Adipocyte (in vitro differentiated cells): ENCODE measurements around the gene TCEA3.

ENCODE experiments used
- DNase-seq: peaks from one replicate; pipeline ENCODE4 v3.0.0-alpha.2; 2015; ENCODE audit warnings: low read depth
- H3K27me3 ChIP-seq: replicated peaks from 2 replicates; pipeline ENCODE4 v1.7.0; 2013; ENCODE audit warnings: mild to moderate bottlenecking, low read length, moderate library complexity; ENCODE audit not compliant: control insufficient read depth, insufficient read depth
- H3K36me3 ChIP-seq: 2 replicates; pipeline ENCODE4 v1.7.0; 2013; ENCODE audit warnings: low read length, mild to moderate bottlenecking, moderate library complexity; ENCODE audit not compliant: control insufficient read depth, insufficient read depth, severe bottlenecking
- H3K4me1 ChIP-seq: 2 replicates; pipeline ENCODE4 v1.7.0; 2013; ENCODE audit warnings: mild to moderate bottlenecking, low read length, moderate library complexity; ENCODE audit not compliant: control insufficient read depth, insufficient read depth
- H3K4me3 ChIP-seq: 2 replicates; pipeline ENCODE4 v1.7.0; 2013; ENCODE audit warnings: mild to moderate bottlenecking, low read length, moderate library complexity
- H3K9ac ChIP-seq: 2 replicates; pipeline ENCODE4 v1.7.0; 2013; ENCODE audit warnings: mild to moderate bottlenecking, low read length, moderate library complexity
- H3K9me3 ChIP-seq: 2 replicates; pipeline ENCODE4 v1.7.0; 2013; ENCODE audit warnings: mild to moderate bottlenecking, low read length, moderate library complexity; ENCODE audit not compliant: control insufficient read depth

Gene TCEA3

DNA sequence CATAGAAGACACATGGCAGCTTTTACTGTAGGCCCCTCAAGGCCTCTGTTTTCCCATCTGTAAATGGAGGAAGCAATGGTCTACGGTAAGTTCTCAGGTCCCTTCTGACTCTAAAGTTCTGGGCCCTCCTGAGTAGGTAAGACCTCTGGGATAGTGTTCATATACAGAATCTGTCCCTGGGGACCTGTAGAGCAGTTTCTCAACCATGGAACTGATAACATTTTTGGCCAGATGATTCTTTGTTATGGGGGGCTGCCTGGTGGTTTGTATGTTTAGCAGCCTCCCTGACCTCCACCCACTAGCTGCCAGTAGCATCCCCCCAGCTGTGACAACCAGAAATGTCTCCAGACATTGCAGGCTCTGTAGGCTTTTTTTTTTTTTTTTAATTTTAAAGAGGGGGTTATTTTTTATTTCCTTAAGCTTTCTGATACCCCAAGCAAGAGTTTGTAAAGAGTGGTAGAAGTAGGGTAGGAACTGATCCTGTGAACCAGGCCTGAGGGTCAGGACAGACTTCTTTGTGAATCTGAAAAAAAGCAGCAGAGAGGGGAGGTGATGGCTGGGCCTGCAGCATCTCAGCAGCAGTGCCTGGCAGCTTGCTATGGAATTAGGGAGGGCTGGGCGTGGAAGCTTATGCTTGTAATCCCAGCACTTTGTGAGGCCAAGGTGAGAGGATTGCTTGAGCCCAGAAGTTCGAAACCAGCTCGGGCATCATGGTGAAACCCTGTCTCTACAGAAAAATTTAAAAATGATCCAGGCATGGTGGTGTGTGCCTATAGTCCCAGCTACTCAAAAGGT, 20.2 kb upstream of the TCEA3 start:
- peak overlapping the region; percentile 90 for H3K9ac ChIP-seq
- peaks cover 46% of the 10 kb centered on the region for H3K4me1 ChIP-seq
- no peaks in the 10 kb centered on the region for H3K27me3 ChIP-seq
- H3K4me3 ChIP-seq = peak overlapping the region; percentile 81
- H3K36me3 ChIP-seq = peaks cover 32% of the 10 kb centered on the region
- peak; percentile 24 for DNase-seq
- H3K9me3 ChIP-seq = no peaks in the 10 kb centered on the region

DNA sequence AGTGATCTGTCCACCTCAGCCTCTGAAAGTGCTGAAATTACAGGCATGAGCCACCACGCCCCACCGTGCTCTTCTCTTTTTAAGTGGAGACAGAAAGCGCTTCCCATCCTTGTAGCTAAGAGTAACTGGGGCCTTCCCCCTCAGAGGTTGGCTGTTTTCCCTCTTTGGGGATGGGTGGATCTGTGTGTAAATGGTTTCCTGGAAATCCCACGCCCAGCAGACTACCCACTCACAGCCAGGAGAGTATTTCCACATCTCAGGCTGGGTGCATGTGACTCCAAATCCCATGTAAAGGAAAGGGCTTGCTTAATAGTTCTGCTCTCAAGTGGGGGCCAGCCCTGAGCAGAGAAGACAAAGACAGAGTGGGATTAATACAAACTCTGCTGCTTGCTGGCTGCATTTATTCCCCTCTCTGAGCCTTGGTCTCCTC, 19.6 kb upstream of the TCEA3 start:
- peak; percentile 92 for DNase-seq
- Histone ChIP-seq H3K9ac (peak overlapping the region; percentile 90), H3K4me1 (peaks cover 40% of the 10 kb centered on the region), H3K9me3 (no peaks in the 10 kb centered on the region), H3K4me3 (peak overlapping the region; percentile 81), H3K27me3 (no peaks in the 10 kb centered on the region), H3K36me3 (peaks cover 30% of the 10 kb centered on the region)

DNA sequence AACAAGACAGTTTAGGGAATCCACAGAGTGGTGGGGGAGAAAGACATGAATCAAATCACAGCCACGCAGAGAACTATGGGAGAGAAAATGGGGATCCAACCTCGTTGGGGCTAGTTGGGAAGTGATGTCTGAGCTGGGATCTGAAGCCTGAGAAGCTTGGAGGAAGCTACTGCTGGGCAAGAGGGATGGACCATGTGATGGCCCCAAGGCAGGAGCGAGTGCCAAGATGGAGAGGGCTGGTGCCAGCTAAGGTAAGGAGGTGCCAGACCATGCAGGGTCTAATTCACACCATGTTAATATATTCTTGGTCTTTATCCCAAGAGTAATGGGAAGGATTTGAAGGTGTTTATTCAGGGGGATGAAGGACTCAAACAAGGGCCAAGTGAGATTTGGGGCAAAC, 18.2 kb upstream of the TCEA3 start:
- no peak for DNase-seq
- H3K9me3 ChIP-seq = no peaks in the 10 kb centered on the region
- H3K4me1 ChIP-seq = peaks cover 30% of the 10 kb centered on the region
- no peak overlapping the region for H3K4me3 ChIP-seq
- no peaks in the 10 kb centered on the region for H3K27me3 ChIP-seq
- peaks cover 39% of the 10 kb centered on the region for H3K36me3 ChIP-seq
- H3K9ac ChIP-seq = no peak overlapping the region

DNA sequence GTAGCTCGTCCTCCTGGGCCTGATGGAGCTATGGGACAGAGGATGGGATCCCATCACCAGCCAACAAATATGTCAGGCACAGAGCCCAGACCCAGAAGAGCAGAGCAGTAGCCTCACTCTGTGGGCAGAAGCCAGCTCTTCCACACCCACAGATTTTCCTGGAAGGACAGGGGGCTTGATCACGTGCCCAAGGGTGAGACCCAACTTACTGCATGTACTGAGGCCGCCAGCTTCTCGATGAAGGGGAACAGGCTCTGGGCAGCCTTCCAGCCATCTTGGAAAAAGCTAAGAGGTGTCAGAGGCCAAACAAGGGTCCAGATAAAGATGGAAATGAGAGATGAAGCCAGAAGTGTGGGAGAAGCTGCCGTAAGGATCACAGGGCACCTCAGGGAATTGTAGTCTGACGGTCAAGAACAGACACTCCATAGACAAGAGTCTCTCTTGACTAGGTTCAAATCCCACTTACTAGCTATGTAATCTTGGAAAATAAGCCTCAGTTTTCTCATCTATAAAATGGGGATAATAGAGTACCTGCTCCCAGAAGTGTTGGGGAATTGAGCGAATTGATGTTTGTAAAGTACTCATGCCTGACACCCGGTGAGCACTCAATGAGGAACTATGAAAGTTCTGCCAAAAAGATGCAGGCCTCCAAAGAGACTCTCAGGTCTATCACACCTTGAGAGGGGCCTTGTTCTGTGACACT, 17.0 kb upstream of the TCEA3 start:
- Histone ChIP-seq H3K9me3 (no peaks in the 10 kb centered on the region), H3K27me3 (no peaks in the 10 kb centered on the region), H3K4me1 (peaks cover 20% of the 10 kb centered on the region), H3K4me3 (no peak overlapping the region), H3K9ac (no peak overlapping the region), H3K36me3 (peaks cover 50% of the 10 kb centered on the region)
- no peak for DNase-seq

DNA sequence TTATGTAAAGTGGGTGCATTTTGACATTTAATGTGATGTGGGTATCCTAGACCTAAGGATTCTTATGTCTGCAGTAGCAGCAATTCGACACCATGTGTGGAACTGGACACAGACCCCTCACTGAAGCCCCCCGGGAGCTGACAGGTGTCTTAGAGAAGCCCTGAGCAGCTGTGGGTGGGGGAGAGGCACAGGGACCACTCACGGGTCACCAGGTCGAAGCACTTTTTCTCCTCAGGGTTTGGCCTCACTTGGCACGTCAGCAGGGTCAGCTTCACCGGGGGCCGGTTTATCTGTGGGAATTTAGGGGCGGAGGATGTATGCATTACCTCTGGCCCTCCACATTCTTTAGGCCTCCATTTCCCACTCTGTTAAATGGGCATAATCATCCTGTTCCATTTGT, 14.0 kb upstream of the TCEA3 start:
- peaks cover 79% of the 10 kb centered on the region for H3K36me3 ChIP-seq

DNA sequence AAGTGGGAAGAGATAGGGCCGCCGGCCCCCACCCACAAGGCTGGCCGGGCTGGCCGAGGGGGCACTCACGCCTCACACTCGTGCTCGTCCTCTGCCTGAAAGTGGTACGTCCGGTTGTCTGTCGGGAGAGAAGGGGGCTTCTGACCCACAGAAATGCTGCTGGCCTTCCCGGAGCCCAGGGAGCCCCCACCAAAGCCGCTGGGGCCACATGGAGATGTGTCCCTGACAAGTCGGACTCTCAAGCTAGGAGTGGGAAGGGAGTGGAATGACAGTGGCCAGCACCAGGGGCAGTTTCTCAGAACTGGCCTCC, 12.8 kb upstream of the TCEA3 start:
- no peaks in the 10 kb centered on the region for H3K4me1 ChIP-seq
- H3K36me3 ChIP-seq = peaks cover 88% of the 10 kb centered on the region
- H3K27me3 ChIP-seq = no peaks in the 10 kb centered on the region
- H3K9me3 ChIP-seq = no peaks in the 10 kb centered on the region
- H3K9ac ChIP-seq = no peak overlapping the region
- H3K4me3 ChIP-seq = no peak overlapping the region
- no peak for DNase-seq

More for the DNA sequence above, 14.0 kb upstream of the TCEA3 start:
- DNase-seq = no peak
- Histone ChIP-seq H3K27me3 (no peaks in the 10 kb centered on the region), H3K9me3 (no peaks in the 10 kb centered on the region), H3K9ac (no peak overlapping the region), H3K4me3 (no peak overlapping the region), H3K4me1 (no peaks in the 10 kb centered on the region)

DNA sequence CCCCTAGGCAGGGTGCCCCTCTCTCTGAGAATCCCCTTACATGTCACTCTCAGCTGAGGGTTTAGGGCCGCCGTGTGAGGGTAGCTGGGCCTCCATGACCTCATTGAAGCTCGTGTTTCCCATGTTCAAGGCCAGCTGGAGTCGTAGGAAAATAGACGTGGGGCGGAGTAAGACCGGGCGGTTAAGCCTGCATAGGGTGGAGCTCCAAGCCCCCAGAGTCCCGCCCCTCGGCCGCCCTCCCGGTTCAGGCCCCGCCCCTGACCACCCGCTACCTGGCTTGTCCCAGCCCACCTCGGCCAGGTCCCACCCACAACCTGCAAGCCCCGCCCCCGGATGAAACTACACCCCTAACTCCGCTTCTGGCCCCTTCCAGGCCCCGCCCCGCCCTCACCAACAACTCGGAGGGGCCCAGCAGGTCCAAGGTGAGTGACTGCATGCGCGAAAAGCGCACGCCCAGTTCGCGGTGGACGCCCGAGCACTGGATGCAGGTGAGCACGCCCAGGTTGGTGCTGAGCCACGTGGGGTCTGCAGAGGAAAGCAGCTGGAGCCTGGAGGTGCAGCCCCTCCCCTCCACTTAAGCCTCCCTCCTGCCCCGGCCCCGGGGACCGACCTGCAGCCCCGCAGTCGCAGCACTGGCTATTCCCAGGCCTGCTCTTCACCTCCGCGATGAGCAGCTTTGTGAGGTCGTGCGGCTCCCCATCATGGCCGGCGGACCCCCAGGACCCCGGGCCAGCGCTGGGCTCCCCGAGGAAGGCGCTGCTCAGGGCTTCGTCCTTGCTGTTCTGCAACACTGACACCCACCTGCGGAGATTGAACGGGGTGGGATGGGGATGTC, 12.2 kb upstream of the TCEA3 start:
- H3K27me3 ChIP-seq = no peaks in the 10 kb centered on the region
- no peaks in the 10 kb centered on the region for H3K9me3 ChIP-seq
- H3K9ac ChIP-seq = no peak overlapping the region
- no peak for DNase-seq
- no peak overlapping the region for H3K4me3 ChIP-seq
- H3K4me1 ChIP-seq = no peaks in the 10 kb centered on the region
- peaks cover 88% of the 10 kb centered on the region for H3K36me3 ChIP-seq

DNA sequence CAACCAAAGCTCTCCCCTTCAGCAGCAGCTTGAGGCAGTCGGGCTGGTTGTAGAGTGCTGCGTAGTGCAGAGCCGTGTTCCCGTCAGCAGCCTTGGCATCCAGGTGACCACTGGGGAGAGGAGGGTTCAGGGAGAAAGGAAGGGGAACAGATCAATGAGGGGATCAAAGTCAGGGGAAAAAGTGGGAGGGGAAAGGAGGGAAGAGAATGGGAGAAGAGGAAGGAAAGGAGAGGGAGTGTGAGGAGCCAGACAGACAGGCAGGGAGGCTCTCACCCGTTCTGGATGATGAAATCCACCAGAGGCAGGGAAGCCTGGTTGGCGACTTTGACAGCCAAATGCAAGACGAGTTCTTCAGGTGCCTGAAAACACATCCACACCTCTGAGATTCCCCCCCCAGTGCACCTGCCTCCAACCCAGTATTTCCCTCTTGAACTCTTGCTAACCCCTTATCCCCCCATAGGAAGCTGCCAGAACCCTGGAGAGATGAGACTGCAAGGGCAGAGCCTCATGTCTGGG, 9.8 kb upstream of the TCEA3 start:
- Histone ChIP-seq H3K36me3 (peaks cover 97% of the 10 kb centered on the region), H3K9me3 (no peaks in the 10 kb centered on the region), H3K27me3 (no peaks in the 10 kb centered on the region), H3K4me3 (no peak overlapping the region), H3K4me1 (no peaks in the 10 kb centered on the region), H3K9ac (no peak overlapping the region)
- no peak for DNase-seq

DNA sequence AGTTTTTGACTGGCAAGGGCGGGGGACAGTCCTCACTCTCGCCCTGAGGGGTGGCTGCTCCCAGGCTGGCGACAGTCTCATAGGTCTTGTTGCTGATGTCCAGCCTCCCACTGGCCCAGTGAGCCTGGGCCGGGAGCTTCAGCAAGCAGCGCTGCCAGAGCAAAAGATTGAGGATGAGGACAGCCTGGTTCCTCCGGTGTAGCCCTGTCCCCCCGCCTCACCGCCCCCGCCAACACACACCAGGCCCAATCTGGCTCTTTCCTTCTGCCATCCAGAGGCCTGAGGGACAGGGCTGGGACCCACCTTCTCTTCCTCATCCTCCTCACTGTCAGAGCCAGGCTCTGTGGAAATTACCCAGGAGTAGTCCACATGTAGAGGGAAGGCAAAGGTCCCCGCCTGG, 8.6 kb upstream of the TCEA3 start:
- peaks cover 97% of the 10 kb centered on the region for H3K36me3 ChIP-seq

DNA sequence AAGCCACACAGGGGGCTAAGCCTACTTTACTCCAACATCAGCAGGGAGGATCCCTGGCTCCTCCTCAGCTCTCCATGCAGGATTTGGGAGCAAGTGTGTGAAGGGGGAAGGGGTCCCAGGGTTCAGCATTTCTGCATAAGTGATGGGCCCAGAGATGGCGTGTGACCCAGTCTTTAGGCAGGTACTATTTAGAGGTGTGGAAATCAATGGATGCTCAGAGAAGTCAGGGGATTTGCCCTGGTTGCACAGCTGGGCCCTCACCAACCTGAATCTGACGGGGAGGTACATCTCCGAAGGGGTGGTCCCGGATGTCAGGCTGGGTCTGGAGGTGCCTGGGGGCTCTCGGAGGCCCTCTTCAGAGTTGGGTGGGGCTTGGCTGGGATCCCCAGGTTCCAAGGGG, 6.9 kb upstream of the TCEA3 start:
- Histone ChIP-seq H3K4me3 (no peak overlapping the region), H3K9ac (no peak overlapping the region), H3K27me3 (no peaks in the 10 kb centered on the region), H3K36me3 (peaks cover 85% of the 10 kb centered on the region), H3K4me1 (no peaks in the 10 kb centered on the region), H3K9me3 (no peaks in the 10 kb centered on the region)
- no peak for DNase-seq

More for the DNA sequence above, 8.6 kb upstream of the TCEA3 start:
- Histone ChIP-seq H3K9me3 (no peaks in the 10 kb centered on the region), H3K4me3 (no peak overlapping the region), H3K27me3 (no peaks in the 10 kb centered on the region), H3K9ac (no peak overlapping the region), H3K4me1 (no peaks in the 10 kb centered on the region)
- DNase-seq = no peak

DNA sequence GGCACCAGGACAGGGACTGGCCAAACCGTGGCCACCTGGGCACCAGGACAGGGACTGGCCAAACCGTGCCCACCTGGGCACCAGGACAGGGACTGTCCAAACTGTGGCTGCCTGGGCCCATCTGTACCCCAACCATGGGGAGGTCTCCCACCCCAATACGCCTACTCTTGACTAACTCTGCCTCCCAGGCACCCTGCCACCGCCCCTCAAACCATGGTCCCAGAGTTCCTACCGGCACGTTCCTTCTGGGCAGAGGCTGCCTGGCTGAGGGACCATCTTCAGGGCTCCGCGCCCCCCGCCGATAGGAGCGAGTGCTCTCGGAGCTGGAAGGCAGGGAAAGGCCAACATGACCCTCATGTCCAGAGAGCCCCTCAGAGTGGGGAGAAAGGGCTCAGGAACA, 6.3 kb upstream of the TCEA3 start:
- Histone ChIP-seq H3K27me3 (no peaks in the 10 kb centered on the region), H3K4me1 (no peaks in the 10 kb centered on the region), H3K9me3 (no peaks in the 10 kb centered on the region), H3K36me3 (peaks cover 79% of the 10 kb centered on the region), H3K4me3 (no peak overlapping the region), H3K9ac (no peak overlapping the region)
- no peak for DNase-seq
